ENCODE data around the gene CDC42. TPM values are rescaled to one million over a fixed set of nuclear protein-coding genes. Genes with fewer than 3 reads are reported as not detected.

CDC42 gene
- total and polyA plus RNA-seq, 10 of the 15 experiments (the other 5 are each of a cell fraction or from before 2014, with no cell fraction given): 184 to 479 (median 326) TPM

DNA sequence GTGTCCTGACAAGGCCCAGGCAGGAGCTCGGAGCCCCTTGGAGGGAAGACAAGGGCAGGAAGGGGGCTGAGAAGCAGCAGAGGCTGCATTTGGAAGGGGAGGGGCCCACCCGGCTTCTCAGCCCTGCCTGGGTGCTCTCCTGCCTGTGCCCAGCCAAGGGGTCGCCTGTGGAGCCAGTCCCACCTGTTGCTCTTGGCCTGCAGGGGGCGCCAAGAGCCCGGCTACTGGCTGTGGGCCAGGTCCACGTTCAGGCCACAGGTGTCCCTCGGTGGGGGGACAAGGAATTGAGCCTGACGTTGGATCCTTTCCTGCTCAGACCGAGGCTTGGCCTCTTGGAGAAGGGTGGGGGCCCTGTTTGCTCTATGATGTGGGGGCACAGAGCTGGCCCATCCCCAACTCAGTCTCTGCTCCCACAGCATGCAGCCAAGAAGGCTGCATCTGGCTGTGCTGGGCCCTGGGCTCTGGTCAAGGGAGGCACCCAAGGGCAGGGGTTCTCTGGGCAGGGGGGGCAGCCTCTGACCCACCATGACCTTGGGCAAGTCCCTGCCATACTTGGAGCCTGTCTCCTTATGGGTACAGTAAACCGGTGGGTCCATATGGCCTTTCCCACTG is 79.5 kb downstream of the CDC42 start (continued):
- TF ChIP-seq RCOR1 (conservative IDR thresholded peaks at IDR 0.05; ENCODE audit: low read depth, low read length) (no peak), CTCF (IDR thresholded peaks at IDR 0.05 in 2 of 3, conservative IDR thresholded peaks at IDR 0.05 in 1 of 3; ENCODE audit: control insufficient read depth in 2 of 3, extremely low read depth in 1 of 3, insufficient read depth in 1 of 3, low read depth in 3 of 3, low read length in 3 of 3) (peak; percentile 86 to 96 (median 94); a peak in 5 of 6 replicates), USF1 (IDR thresholded peaks at IDR 0.05; ENCODE audit: borderline replicate concordance, extremely low read length, insufficient read depth, low read depth, low read length) (no peak), EGR1 (IDR thresholded peaks at IDR 0.05; ENCODE audit: borderline replicate concordance in 1 of 2, low read depth in 2 of 2, low read length in 2 of 2) (no peak), RFX5 (IDR thresholded peaks at IDR 0.05; ENCODE audit: low read depth, low read length) (no peak), JUND (IDR thresholded peaks at IDR 0.05; ENCODE audit: low read depth, low read length) (no peak), CBX5 (IDR thresholded peaks at IDR 0.05; ENCODE audit: low read depth) (no peak), NR2F1 (conservative IDR thresholded peaks at IDR 0.05) (0 out of 2 replicates have a peak, but pooled peaks have one; percentile 11), CBX3 (IDR thresholded peaks at IDR 0.05; ENCODE audit: borderline replicate concordance, low read depth) (no peak), TAF1 (IDR thresholded peaks at IDR 0.05; ENCODE audit: borderline replicate concordance, low read depth, low read length) (no peak), HDAC6 (IDR thresholded peaks at IDR 0.05; ENCODE audit: unreplicated experiment) (no peak), ZBTB40 (IDR thresholded peaks at IDR 0.05; ENCODE audit: borderline replicate concordance) (no peak), MTA2 (IDR thresholded peaks at IDR 0.05; ENCODE audit: low read depth) (no peak), EED (IDR thresholded peaks at IDR 0.05; ENCODE audit: low read depth) (no peak), SMC3 (IDR thresholded peaks at IDR 0.05; ENCODE audit: borderline replicate concordance, low read length) (peak; percentile 95), RAD21 (IDR thresholded peaks at IDR 0.05; ENCODE audit: insufficient read depth, low read depth, low read length) (peak; percentile 98)
- TF ChIP-seq, protein P1, sequence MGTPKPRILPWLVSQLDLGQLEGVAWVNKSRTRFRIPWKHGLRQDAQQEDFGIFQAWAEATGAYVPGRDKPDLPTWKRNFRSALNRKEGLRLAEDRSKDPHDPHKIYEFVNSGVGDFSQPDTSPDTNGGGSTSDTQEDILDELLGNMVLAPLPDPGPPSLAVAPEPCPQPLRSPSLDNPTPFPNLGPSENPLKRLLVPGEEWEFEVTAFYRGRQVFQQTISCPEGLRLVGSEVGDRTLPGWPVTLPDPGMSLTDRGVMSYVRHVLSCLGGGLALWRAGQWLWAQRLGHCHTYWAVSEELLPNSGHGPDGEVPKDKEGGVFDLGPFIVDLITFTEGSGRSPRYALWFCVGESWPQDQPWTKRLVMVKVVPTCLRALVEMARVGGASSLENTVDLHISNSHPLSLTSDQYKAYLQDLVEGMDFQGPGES (IDR thresholded peaks at IDR 0.05): no peak

Measured in GM12878 (cell line).